Activated naive CD4-positive, alpha-beta T cell treated with Interleukin-2 at 50 U/mL for 16 hours (primary cell): ENCODE data around the gene ZNRD2.
"Not testable (repeated sequence)": the region's sequence is repeated elsewhere in the genome, so short reads cannot be mapped to it uniquely, and the experiment has no call there.

Experiments used
- DNase-seq: peaks from one replicate; pipeline ENCODE4 v3.0.0-alpha.2; 2020

Gene ZNRD2, protein sequence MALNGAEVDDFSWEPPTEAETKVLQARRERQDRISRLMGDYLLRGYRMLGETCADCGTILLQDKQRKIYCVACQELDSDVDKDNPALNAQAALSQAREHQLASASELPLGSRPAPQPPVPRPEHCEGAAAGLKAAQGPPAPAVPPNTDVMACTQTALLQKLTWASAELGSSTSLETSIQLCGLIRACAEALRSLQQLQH

DNA sequence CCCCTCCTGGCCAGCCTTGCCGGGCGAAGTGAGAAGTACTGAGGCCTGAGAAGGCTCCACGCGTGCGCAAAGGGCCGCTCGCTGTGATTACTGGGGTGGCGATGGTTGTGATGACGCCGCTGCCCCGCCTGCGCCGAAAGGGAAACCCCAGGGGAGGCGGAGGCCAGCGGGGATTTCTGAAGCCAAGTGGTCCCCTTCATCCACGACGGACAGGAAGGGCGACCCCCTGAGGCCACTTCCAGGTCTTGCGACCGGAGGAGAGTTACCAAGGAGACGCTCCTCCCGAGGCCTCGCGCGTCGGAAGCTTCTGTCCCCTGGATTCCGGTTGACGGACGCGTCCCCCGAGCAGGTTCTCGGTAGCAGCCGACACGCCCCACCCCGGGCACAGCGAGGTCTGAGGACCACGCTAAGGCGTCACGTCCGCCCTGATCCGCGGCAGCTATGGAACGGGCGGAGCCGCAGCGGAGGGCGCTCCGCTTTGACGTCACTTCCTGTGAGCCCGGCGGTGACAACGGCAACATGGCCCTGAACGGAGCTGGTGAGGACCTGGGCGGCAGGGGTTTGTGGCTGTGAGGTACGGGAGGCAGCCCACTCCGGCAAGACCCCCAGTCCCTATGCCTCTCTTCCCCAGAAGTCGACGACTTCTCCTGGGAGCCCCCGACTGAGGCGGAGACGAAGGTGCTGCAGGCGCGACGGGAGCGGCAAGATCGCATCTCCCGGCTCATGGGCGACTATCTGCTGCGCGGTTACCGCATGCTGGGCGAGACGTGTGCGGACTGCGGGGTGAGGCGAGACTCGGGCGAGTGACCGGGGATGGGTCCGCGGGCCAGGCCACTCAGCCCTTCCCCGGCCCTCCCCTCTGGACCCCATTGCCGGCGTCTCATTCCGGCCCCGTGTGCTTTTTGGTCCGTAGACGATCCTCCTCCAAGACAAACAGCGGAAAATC lies at the start of gene ZNRD2:
Gene ZNRD2, plus strand, starts transcription at position 505 of the 946 bp plus-strand sequence. Its CDS starts 15 bp downstream, at position 520.
- peak; percentile 99 for DNase-seq

DNA sequence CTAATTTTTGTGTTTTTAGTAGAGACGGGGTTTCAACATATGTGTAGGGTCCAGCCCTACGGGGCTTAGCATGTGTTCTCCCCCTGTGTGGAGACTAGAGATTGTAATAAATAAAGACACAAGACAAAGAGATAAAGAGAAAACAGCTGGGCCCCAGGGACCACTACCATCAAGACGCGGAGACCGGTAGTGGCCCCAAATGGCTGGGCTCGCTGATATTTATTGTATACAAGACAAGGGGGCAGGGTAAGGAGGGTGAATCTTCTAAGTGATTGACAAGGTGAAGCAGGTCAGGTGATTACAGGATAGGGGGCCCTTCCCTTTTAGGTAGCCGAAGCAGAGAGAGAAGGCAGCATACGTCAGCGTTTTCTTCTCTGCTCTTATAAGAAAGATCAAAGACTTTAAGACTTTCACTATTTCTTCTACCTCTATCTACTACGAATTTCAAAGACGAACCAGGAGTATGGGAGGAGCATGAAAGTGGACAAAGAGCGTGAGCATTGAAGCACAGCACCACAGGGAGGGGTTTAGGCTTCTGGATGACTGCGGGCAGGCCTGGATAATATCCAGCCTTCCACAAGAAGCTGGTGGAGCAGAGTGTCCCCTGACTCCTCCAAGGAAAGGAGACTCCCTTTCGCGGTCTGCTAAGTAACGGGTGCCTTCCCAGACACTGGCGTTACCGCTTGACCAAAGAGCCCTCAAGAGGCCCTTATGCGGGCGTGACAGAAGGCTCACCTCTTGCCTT lies 48.3 kb upstream of the ZNRD2 start:
- DNase-seq = not testable (repeated sequence)

DNA sequence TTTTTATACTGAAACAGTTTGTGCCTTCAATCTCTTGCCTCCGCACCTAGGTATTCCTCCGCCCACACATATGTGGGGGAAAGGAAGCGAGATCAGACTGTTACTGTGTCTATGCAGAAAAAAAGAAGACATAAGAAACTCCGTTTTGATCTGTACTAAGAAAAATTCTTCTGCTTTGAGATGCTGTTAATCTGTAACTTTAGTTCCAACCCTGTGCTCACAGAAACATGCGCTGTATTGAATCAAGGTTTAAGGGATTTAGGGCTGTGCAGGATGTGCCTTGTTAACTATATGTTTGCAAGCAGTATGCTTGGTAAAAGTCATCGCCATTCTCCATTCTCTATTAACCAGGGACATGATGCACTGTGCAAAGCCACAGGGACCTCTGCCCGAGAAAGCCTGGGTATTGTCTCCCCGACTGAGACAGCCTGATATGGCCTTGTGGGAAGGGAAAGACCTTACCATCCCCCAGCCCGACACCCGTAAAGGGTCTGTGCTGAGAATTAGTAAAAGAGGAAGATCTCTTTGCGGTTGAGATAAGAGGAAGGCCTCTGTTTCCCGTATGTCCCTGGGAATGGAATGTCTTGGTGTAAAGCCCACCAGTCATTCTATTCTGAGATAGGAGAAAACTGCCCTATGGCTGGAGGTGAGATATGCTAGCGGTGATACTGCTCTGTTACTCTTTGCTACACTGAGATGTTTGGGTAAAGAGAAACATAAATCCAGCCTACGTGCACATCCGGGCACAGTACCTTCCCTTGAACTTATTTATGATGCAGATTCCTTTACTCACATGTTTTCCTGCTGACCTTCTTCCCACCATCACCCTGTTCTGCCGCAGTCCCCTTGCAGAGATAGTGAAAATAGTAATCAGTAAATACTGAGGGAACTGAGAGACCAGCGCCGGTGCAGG lies 47.3 kb upstream of the ZNRD2 start:
- DNase-seq = peak; percentile 38

DNA sequence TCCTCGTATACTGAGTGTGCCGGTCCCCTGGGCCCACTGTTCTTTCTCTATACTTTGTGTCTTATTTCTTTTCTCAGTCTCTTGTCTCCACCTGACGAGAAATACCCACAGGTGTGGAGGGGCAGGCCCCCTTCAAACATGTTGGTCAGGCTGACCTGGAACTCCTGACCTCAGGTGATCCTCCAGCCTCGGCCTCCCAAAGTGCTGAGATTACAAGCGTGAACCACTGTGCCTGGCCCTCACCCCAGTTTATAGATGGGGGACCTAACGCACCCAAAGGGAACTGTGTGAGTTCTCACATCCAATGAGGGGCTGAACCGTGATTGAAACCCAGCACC lies 46.7 kb upstream of the ZNRD2 start:
- DNase-seq = not testable (repeated sequence)

DNA sequence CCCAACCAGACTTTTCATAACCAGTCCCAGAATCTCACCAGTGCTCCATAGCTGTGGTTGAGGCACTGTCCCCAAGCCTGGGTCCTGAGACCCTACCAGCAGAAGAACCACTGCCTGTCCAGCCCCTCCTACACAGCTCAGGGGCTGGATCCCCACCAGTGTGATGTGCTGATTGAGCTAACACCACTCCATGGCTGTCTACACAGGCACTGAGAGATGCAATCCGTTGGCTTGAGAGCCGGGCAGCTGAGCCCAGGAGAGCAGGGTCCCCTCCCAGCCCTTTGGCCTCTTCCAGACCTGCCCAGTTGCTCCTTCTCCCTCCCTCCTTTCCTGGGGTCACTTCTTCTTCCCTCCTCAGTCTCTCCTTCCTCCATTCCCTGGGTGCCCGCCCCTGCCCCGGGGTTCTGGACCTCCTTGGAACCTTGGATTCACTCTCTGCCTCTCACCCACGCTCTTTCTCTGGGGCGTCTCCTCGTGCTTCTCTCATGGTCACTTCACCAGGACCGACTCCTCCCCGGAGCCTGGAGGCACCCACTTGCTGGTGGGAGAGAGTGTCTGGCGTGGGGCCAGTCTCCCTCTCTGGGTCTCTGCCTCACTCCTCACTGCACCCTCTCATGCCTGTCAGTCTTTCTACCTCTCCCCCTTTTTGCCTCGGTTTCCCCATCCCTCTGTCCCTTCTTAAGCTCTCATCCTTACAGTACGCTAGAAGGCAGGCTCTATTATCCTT lies 46.1 kb upstream of the ZNRD2 start:
- DNase-seq = no peak

DNA sequence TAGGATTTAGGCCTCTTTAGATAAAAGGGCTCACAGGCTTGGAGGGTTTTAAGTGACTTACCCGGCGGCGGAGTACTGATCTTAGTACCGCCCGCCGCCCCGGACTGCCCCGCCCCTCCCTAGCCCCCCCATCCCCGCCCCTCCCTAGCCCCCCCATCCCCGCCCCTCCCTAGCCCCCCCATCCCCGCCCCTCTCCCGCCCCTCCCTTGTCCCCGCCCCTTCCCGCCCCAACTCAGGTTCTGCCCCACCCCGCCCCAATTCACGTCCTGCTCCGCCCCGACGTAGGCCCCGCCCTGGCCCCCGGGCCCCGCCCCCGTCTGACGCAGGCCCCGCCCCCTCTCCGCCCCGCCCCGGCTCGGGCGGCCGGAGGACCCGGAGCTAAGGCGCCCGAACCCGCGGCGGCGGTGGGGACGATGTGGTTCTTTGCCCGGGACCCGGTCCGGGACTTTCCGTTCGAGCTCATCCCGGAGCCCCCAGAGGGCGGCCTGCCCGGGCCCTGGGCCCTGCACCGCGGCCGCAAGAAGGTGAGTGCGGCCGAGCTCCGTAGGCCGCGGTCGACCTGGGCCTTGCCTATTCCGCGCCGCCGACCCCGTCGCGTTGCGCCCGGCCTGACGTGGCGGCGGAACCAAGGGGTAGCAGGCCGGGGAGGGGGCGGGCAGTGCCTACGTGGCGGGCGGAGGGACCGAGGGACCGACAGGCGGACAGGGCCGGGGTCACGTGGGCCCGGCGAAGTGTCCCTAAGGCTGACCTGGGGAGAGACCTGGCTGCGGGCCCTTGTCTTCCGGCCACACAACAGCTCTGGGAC lies 45.3 kb upstream of the ZNRD2 start, which contains the start of gene SCYL1:
Gene SCYL1, plus strand, starts transcription at position 343 of the 805 bp plus-strand sequence. Its CDS starts 71 bp downstream, at position 414.
- peak; percentile 77 for DNase-seq

DNA sequence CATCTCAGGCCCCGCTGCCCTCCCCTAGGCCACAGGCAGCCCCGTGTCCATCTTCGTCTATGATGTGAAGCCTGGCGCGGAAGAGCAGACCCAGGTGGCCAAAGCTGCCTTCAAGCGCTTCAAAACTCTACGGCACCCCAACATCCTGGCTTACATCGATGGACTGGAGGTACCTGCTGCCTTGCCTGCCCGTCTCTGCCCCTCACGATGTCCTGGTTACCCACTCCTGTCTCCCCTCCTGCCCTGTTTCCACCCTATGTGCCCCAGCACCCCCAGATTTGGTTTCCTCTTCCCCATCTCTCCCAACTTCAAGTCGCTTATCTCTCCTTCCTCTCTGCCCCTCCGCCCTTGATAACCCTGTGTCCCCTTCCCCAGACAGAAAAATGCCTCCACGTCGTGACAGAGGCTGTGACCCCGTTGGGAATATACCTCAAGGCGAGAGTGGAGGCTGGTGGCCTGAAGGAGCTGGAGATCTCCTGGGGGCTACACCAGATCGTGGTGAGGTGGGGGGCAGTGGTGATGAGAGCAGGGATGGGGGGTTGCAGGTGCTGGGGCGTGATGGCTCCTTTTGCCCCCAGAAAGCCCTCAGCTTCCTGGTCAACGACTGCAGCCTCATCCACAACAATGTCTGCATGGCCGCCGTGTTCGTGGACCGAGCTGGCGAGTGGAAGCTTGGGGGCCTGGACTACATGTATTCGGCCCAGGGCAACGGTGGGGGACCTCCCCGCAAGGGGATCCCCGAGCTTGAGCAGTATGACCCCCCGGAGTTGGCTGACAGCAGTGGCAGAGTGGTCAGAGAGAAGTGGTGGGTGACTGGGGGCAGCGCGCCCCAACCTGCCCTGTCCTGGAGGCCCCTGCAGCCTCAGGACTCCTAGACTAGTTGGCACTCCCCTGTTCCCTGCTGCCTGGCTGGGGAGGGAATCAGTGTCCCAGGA lies 44.5 kb upstream of the ZNRD2 start:
- DNase-seq = no peak

DNA sequence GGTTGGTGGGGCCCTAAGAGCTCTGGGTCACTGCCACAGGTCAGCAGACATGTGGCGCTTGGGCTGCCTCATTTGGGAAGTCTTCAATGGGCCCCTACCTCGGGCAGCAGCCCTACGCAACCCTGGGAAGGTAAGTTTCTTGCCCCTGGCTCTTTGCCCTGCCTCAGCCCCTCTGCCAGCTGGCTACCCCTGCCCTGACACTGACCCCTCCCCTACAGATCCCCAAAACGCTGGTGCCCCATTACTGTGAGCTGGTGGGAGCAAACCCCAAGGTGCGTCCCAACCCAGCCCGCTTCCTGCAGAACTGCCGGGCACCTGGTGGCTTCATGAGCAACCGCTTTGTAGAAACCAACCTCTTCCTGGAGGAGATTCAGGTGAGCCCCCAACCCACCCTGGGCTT lies 43.5 kb upstream of the ZNRD2 start:
- no peak for DNase-seq

DNA sequence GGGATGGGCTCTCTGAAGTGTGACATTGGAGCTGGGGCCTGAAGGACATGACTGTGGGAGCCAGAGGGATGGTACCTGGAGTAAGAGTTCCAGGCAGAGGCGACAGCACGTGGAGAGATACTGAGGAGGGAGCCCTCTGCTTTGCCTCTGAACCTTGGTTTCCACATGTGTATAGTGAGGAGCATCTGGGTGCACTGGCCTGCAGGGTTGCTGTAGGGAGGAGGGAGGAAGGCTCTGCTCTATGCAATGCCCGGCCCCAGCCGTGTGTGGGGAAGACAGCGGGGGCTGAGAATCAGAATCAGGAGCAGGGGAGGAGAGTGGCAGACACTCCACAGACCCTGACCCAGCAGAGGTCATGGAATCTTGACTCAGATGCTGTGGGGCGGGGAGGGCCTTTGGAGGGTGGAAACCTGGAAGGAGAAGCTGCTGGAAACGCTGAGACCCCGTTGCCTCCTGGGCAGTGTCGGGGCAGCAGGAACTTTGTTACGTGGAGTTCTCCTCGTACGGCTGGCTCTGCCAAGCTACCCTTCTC lies 41.4 kb upstream of the ZNRD2 start:
- DNase-seq = no peak

DNA sequence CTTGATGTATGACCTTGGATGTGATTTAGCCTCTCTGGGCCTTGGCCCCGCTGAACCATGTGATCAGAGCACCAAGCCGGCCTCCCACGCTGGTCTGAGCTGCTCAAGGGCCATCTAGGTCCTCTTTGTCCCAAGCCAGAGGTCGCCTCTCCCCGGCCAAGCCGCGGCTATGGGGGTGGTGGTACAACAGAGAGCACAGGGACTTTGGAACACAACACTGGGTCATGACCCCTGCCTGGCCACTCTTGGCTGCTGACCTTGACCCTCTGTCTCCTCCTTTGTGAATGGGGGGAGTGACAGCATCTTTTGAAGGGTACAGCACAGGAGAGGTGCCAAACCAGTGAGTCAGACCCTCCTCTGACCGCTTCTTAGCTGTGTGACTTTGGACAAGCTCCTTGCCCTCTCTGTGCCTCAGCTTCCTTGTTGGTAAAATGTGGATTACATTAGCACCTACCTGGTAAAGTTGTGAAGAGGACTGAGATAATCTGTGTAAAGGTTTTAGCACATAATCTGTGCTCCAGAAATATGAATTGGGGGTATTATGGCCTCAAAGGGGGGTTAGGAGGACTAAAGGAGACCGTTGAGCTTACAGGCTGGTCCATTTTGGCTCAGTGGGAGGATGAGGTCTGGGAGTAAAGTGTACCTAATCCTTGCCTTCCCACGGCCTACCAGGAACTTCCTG lies 40.7 kb upstream of the ZNRD2 start:
- no peak for DNase-seq

DNA sequence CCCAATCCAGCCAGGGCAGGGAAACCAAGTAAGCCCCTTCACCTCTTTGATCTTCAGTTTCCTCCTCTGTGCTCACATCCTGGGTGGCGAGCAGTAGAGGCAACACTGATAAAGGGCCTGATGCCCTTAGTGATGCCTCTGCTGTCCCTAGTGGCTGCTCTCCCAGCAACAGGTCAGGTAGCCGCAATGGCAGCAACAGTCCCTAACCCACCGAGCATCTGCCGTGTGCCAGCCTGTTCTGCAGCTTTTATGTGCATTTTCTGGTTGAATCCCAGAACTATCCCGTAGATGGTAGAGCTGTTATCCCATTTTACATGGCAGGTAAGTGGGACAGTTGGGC lies 40.1 kb upstream of the ZNRD2 start:
- DNase-seq = no peak

DNA sequence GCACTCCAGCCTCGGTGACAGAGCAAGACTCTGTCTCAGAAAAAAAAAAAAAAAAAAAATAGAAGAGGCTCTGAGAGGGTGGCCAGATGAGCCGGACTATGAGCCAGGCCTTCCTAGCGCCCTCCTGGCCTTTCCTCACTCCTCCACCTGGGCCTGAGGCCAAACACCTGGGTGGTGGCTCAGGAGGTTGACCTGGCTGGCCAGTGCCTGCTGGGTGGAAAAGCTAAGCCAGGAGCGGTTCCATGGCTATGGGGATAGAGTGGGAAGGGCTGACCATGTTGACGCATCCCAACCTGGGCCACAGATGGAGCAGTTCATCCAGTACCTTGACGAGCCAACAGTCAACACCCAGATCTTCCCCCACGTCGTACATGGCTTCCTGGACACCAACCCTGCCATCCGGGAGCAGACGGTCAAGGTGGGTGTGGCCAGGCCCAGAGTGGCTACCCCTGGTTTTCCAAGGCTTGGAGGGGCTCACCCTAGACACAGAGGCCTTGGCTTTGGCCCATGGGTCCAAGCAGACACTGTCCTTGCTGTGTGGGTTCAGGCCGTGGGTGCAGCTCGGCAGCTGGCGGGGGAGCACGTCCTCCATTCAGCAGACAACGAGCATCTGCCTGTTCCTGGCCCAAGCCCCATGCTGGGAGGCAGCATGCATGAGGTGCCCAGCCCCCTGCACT lies 37.8 kb upstream of the ZNRD2 start:
- no peak for DNase-seq

DNA sequence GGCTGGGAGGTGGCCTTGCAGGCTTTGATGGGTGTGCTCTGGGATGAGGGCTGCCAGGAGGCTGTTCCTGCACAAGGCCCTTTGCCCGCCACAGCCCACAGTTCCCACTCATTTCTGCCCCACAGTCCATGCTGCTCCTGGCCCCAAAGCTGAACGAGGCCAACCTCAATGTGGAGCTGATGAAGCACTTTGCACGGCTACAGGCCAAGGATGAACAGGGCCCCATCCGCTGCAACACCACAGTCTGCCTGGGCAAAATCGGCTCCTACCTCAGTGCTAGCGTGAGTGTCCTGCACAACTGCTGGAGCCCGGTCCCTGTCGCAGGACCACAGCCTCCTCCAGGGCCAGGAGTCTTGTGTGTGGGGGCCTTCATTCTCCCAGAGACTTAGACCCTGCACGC lies 35.2 kb upstream of the ZNRD2 start:
- DNase-seq = no peak

DNA sequence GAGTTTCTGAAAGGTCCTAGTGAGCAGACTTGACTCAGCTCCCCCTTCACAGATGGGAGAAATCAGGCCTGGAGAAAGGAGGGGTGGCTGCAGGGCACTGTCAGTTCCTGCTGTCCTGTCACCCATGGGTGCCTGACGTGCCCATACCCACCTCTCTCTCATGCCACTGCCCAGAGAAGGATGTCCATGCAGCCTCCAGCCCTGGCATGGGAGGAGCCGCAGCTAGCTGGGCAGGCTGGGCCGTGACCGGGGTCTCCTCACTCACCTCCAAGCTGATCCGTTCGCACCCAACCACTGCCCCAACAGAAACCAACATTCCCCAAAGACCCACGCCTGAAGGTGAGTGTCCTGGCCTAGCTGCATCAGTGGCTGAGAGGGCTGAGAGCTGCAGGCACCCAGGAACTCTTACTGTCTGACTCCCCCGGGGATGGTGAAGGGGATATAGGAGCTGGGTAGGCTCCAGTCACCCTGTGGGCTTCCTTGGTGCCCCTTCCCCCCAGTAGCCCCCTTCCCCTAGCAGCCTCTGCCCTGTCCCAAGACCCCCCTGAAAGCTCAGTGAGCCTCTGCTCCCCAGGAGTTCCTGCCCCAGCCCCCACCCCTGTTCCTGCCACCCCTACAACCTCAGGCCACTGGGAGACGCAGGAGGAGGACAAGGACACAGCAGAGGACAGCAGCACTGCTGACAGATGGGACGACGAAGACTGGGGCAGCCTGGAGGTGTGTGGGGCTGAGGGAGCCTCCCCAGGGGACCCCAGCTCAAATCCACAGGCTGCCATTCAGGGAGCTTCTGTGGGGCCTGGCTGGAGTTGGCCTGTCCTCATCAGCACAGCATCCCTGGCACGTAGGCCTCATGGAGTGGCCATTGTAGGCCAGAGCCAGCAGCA lies 33.6 kb upstream of the ZNRD2 start:
- DNase-seq = no peak

DNA sequence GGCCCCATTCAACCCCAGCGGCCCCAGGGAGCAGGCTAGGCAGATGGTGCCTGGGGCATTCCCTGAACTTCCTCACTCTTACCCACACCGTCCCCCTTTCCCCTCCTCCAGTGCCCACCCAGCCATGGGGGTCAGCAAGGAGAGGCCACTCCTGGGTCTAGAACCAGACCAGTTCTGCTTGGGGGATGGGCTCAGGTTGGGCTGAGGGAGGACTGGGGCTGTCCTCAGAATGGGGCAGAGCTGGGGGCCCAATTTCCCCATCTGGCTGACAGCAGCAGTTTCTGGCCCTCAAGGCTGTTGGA lies 33.0 kb upstream of the ZNRD2 start:
- no peak for DNase-seq

DNA sequence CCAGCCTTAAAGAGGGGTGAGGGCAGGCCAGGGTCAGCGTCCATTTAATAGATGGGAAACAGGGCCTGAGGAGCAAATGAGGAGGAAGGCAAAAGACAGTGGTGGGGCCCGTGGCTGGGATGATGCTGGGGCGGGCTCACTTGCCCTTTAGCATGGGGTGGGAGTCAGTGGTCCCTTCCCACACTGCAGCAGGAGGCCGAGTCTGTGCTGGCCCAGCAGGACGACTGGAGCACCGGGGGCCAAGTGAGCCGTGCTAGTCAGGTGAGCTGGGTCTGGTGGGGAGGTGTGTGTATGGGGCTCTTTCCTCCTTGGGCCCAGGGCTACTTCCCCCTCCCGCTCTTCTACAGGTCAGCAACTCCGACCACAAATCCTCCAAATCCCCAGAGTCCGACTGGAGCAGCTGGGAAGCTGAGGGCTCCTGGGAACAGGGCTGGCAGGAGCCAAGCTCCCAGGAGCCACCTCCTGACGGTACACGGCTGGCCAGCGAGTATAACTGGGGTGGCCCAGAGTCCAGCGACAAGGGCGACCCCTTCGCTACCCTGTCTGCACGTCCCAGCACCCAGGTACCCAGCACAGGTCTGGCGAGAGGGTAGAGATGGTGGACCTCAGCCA lies 32.6 kb upstream of the ZNRD2 start:
- no peak for DNase-seq
